HG03571 (cell line): Measurements from ENCODE around the gene MTIF3.
"Not testable (repeated sequence)": the region's sequence is repeated elsewhere in the genome, so short reads cannot be mapped to it uniquely, and the experiment has no call there.

Experiments used
- ATAC-seq: cut with Tn5 transposase; IDR thresholded peaks from one replicate; pipeline ENCODE4 v1.9.1; 2021; ENCODE audit not compliant: unreplicated experiment

MTIF3 gene

DNA sequence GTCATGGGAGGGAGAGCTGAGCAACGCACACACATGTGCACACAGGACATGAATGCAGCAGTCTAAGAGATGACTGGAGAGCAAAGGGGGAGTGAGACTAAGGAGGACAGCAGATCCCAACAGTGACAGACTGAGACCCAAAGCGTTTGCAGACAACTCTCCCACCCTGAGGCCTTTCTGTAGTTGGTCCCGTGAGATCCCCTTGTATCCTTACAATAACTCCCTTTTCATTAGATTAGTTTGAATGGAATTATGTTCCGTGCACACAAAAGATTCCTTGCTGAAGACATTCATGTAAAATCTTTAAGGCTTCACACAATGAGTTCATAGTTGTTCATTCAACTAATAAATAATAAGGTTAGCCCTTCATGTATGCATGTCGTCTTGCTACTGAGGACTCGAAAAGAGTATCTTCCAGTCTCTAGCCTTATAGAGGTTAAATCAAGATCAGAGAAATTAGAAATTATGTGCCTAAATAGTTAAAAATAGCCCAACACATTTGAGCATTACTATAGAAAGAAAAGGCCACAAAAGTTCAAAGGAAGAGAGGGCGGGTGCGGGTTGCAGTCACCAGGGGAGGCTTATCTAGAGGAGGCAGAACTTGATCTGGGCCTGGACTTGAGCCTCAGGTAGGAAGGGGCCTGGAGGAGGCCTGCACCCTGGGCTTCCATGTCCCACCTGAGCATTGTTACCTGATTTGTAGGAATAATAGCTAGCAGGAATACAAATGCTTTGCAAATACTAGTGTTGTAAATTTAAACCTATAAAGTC, 29.1 kb downstream of the MTIF3 start:
- ATAC-seq = no peak

DNA sequence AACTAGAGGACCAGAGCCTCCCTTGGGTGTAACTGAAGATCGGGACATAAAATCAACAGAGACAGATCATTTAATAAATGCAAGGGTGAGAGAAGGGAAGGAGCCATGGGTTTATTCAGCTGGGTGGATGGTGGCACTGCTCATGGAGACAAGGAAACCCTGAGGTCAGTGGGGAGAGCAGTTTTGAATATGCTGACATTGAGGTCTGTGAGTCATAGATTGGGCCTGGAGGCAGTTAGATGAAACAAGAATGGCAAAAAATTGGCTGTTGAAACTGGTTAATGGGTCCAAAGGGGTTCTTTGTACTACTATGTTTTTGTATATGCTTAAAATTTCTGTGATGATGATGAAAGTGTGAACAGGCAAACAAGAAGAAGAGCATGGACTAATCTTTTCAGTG, 31.0 kb downstream of the MTIF3 start:
- ATAC-seq = no peak

DNA sequence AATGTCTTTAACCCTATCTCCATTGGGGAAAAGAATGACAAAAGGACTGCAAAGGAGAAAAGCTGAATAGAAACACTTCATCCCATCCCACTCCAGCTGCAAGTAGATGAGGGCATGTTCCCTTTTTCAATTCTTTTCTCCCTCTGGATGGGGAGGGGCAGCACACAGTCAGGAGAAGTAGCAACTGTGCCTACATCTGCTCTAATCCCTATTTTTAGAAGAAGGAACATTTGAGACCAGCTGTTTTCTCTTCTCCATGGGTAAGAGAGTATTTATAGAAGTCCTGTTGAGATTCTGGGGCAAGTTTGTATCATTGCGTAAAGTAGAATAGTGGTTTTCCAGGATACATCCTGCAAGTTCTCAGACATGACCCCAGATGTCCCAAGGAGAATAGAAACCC, 35.2 kb downstream of the MTIF3 start:
- ATAC-seq = no peak

DNA sequence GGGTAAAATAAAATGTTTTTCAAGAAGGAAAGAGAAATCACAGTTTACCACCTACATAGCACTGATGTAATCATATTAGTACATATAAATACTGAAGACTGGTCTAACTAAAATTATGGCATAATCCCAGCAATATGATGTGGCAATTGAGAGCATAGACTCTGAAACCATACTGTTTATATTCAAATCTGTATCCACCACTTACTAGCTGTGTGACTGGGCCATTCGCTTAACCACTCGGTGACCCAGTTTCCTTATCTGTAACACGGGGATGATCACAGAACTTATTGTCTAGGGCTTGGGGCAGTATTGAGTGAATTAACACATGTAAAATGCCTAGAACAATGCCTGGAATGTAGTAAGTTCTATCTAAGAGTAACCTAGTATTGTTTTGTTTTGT, 39.0 kb downstream of the MTIF3 start:
- ATAC-seq = no peak

DNA sequence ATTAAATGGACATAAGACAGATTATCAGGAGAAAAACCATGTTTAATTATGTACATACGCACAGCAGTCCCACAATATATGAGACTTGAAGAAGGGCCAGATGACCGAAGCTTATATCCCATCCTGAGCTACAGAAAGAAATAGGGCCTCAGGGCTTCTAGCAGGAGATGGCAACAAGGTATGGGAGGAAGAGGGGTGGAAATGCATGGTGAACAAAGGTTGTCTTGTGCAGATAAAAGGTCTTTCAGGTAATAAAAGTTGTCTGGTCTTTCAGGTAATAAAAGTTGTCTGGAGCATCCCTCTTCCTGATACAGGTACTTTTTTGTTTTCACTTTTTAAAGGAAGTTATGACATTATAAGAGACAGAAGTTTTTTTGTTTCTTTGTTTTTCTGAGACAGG, 41.4 kb downstream of the MTIF3 start:
- ATAC-seq = no peak

DNA sequence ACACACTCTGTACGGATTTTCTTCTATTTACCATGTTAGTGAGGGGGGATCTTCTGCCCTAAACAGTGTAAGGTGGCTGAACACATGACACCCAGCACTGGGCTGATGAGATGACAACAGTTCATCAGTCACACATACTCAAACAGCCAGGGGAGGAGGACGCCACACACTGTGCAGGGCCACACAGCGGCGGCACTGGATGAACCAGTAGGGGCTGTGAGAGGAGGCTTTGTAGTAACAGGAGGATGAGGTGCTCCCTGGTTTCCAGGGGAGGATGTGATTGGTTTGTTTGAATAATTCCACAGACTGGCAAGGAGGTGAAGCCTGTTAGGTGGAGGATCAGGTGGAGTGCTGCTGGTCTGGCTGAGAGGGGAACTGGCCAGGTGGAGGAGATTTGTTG, 42.3 kb downstream of the MTIF3 start:
- ATAC-seq = no peak

DNA sequence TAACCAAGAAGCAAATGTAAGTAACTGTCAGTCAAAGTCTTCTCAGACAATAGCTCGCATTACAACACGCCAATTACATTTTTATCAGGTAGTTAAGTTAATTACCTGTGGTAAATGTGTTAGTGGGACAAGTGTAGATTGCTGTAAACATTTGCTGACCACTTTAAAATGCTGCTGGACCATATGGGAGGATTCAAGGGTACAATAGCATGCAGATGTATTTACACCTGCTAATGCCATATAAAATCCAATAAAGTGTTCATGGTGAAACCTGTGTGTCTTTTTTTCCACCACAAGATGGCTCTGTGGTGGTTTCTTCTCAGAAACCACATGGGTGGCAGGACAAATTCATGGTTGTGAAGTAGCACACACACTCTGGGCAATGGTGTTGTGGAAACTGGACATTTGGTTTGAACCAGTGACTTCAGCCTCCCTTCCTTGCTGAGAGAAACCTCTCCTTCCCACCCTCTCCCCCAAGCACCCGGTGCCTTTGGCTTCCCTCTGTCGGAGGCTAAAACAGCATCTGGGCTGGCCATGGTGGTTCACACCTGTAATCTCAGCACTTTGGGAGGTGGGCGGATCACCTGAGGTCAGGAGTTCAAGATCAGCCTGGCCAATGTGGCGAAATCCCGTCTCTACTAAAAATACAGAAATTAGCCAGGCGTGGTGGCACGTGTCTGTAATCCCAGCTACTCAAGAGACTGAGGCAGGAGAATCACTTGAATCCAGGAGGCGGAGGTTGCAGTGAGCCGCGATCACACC, 44.0 kb downstream of the MTIF3 start:
- ATAC-seq = no peak

DNA sequence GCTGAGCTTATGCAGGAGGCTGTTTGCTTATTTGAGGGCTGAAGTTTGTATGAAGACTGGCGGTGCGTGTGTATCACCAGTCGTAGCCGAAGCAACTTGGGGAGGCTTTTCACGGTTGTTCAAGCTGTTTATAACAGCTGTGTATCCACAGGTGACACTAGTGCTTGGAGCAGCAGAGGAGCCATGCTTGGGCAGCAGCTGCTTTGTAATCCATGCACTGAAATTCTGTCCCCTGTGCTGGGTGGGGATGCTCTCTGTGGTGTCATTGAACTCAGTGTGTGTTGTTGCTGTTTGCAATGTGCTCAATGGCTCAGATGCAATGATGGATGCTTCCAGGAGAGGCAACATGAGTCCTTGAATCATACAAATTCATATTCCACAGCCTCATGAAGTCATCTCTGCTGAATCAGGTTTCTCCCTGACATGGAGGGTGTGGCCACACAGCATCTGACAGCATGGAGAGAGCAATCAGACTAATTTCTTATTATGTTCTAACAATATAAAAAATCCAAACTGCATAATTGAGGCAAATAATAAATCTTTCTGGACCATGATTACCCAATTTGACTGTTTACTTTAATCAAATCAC, 44.7 kb downstream of the MTIF3 start:
- no peak for ATAC-seq

DNA sequence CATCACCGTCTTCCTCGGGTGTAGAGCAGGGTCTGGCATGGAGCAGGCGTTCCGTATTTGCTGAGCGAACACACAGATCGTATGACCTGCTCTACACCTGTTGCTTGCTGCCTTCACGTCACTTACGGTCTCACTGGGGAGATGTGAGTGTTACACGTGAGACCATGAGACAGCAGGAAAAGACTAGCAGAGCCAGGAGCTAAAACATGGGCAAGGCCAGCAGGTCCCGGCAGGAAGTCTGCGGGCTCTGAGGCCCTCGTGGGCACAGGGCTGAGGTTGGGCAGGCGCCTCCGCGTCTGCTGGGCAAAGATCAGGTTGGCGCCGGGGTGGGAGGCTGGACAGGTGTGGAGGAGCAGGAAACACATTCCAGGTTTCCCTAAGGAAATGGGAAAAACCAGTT, 45.7 kb downstream of the MTIF3 start:
- no peak for ATAC-seq

DNA sequence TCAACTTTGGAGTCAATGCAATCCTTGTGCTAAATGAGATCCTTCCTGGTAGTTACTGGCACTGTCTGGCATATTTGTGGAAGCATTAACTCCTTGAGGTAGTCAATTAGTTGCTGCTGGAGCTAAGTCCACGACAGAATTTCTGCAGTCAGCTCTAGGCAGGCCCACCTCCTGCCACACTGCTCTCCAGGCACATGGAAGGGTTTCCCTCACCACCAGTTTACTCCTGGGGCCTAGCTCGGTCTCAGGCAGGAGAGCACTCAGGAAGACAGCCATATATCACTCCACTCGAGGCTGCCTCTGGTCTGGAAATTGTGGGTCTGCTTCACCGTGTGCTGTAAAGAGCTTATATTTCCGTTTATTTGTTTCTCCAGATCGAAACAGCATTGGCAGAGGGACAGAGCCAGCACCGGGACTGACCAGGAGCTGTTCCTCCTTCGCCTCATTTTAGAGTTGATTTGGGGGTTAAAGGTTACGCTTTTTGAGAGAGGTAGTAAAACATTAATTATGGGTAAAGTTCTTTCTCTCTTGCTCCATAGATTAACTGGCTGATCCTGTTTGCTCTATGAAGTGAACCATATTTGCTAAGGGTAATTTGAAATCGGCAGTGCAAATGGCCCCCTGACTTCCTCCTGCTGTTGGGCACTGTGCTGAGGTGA, 46.5 kb downstream of the MTIF3 start:
- ATAC-seq = no peak

DNA sequence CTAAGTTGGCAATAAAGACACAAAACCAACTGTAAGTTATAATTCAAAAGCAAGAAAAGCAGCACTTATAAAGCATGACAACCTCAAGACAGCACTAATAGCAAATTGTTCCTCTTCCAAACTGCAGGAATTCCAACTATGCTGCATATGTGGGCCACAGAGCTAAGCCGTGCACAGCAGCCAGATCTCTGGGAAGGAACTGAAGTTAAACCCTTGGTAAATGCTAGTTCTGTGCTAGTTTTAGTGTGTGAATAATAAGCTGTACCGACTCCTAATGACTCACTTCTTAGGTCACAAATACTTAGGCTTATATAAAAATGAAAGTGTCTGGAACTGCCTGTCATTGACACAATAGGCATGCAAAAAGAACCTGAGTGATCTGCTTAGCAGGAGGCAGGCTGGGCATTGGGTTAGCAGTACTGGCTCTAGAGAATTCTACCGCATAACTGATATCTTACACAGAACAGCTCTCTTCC, 47.1 kb downstream of the MTIF3 start:
- ATAC-seq = no peak

DNA sequence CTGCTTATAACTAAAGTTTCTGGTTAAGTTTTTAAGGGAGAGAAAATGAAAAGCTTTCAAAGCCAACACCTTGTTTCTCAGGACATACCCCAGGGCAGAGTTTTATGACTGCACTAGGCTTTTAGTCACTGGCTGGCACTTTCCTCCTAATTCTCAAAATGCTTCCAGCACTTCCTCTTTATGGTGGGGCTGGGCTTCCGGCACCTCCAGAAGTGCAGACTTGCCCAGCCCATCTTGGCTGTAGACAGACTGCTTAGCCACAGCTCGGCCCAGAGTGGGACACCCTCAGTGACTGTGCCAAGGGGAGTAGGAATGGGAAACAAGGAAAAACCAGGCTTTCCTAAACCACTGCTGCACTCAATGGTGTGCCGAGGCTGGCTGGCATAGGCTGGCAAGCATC, 49.2 kb downstream of the MTIF3 start:
- no peak for ATAC-seq

DNA sequence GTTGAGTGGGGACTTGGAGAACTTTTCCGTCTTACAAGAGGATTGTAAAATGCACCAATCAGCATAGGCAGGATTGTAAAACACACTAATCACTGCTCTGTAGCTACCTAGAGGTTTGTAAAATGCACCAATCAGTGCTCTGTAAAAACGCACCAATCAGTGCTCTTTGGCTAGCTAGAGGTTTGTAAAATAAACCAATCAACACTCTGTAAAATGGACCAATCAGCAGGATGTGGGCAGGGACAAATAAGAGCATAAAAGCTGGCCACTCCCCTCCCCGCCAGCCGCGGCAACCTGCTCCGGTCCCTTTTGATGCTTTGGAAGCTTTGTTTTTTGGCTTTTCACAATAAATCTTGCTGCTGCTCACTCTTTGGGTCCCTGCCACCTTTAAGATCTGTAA, 50.0 kb downstream of the MTIF3 start:
- not testable (repeated sequence) for ATAC-seq

DNA sequence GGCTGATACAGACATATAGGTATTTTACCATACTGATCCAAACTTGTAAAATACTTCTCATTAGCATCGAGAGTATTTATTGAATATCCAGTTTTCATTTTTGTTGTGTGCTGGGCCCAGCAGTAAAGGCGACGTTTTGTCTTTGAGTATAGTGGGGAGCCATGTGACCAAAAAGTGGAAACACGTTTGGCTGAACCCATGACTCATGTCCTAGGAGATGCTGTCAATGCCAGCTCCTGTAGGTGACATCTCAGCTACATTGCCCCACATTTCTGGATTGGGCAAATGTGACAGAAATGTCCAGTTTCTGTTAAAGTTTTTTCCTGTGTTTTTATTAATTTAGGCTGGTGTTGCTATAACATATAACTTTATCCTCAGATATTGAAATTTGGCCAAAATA, 52.0 kb downstream of the MTIF3 start:
- no peak for ATAC-seq

DNA sequence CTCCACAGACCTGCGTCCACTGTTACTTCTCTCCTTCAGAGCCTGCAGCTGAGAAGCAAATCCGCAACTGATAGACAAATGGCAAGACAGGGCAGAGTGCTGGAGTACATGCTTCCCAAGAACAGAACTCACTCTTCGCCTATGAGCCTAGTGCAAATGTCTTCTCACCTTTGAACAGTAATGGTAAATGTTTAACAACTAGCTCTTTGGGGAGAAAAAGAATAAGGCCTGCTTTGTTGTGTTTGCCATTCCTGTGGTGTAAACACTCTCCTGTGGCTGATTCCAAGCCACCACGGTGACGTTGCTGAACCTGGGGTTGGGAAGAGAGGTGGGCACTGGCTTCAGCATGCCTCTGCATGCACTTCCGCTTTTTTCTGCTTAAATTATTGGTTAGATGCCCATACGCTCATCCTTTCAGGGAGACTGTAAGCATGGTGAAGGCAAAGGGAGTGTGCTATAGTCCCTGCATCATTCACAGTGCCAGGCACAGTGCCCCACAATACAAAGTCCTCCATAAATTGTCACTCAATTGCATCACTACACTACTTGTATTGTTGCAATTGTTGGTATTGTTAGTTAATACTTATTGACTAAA, 54.0 kb downstream of the MTIF3 start:
- no peak for ATAC-seq

DNA sequence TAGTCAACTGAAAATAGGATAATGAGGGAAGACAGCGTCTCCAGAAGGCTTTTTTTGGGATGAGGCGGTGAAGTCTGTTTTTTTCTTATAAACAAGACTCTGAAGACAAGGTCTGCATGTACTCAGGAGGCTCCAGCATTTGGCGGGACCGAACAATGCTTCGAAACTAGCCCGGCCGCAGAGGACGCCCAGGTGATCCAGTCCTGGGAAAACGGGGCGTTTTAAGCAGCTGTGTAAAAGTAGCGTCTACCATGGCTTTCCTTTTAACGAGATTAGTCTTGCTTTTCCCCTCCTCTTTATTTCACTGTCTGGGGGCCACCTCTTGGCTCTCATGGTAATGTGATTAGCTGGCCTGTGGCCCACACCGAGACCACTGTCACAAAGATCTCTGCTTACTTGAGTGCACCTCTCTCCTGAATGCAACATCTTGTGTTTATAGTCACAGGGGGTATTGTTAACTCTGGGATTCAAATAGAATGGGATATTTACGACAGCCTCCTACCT, 55.3 kb downstream of the MTIF3 start:
- ATAC-seq = no peak

DNA sequence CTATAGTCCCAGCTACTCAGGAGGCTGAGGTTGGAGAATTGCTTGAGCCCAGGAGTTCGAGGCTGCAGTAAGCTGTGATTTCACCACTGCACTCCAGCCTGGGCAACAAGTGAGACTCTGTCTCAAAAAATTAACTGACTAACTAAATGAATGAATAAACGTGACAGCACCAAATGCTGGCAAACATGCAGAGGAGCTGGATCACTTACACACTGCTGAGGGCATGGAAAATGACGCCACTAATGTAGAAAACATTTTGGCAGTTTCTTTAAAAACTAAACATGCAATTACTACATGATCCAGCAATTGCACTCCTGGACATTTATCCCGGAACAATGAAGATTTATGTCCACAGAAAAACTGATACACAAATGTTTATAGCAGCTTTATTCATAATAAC, 57.3 kb downstream of the MTIF3 start:
- no peak for ATAC-seq

DNA sequence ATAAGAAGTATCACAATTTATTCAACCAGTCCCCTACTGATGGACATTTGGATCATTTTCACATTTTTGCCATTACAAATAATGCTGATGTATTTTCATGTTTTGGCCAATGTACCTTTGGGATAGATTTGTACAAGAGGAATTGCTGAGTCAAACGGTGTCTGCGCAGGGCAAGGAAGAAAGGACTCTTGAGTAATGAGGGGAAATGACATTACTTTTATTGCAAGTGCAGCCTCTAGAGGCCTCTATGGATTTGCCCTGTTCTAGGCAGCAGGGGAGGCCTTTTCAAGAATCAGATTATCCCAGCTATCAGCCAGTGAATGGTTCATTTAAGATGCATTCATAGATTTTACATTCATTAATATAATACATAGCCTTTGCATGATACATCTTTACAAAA, 58.9 kb downstream of the MTIF3 start:
- no peak for ATAC-seq

DNA sequence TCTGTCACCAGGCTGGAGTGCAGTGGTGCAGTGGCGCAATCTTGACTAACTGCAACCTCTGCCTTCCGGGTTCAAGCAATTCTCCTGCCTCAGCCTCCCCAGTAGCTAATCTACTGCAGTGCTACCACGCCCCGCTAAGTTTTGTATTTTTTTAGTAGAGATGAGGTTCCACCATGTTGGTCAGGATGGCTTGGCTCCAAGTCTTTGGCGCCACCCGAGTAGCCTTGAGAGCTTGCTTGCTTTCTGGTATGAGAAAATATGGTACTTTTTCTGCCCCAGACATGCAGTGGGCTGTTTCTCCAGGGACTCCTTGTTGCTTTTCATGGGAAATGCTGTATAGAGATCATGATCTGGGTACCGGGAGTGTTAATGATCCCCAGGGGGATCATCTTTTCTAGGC, 60.5 kb downstream of the MTIF3 start:
- no peak for ATAC-seq

DNA sequence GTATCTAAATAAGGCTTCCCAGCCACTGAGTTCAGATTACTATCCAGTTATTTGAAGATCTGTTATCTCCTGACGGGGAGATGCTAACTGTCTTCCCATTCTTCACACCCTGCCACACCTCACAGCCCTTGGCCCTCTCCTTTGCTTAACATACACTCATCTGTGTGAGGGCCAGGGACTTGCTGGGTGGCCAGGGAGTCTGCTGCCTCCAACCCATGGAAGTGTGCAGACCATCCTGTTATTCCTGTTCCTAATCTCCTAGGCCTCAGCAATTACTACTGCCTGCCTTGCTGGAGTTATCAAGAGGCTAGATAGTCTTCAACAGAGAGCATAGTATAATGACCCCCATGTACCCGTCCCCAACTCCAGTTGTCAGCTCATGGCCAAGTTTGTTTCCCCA, 62.1 kb downstream of the MTIF3 start:
- ATAC-seq = no peak
